Caco-2 (cell line): ENCODE results near the gene OR10H3. TPM values are rescaled to one million over a fixed set of nuclear protein-coding genes. Genes with fewer than 3 reads are reported as not detected.
"Not testable (repeated sequence)": the region's sequence is repeated elsewhere in the genome, so short reads cannot be mapped to it uniquely, and the experiment has no call there.

Experiments
- BruUV-seq: library from RNA; stranded (reverse); fragments of 400-500 nt; replicated peaks from 2 replicates; lab custom pipeline; 2021; lab: Mats Ljungman, UMichigan
- CTCF ChIA-PET: fragments of 300-600 bp; sonication (Branson Sonifier 250); formaldehyde crosslinking; loops from one replicate; lab custom pipeline; 2022; ENCODE audit warnings: antibody characterized with exemption; lab: Charles Lee
- POLR2A ChIA-PET: fragments of 300-600 bp; sonication (Branson Sonifier 250); formaldehyde crosslinking; loops from one replicate; lab custom pipeline; 2022; ENCODE audit warnings: antibody characterized with exemption; lab: Charles Lee
- DNase-seq, 2 experiments: peaks; one replicate each; pipeline versions ENCODE4 v3.0.0 to v3.0.0-alpha.2; 2020 to 2022
- H3K27me3 ChIP-seq: replicated peaks from 2 replicates; pipeline ENCODE4 v1.6.0; 2011; ENCODE audit warnings: low read length; ENCODE audit not compliant: control insufficient read depth, insufficient read depth
- H3K36me3 ChIP-seq: 2 replicates; pipeline ENCODE4 v1.5.1; 2011; ENCODE audit warnings: low read length; ENCODE audit not compliant: control insufficient read depth, insufficient read depth
- H3K4me1 ChIP-seq: fragments of 250-450 bp; sonication (Bioruptor Pico); 2 replicates; pipeline ENCODE4 v1.5.1; 2020; ENCODE audit warnings: mild to moderate bottlenecking
- H3K4me3 ChIP-seq: 2 replicates; pipeline ENCODE4 v1.5.1; 2011; ENCODE audit warnings: low read depth, mild to moderate bottlenecking, control low read depth, low read length
- H3K9me3 ChIP-seq: fragments of 250-450 bp; sonication (Bioruptor Pico); 2 replicates; pipeline ENCODE4 v1.5.1; 2020; ENCODE audit warnings: mild to moderate bottlenecking, moderate library complexity
- H3K27ac Mint-ChIP-seq: one replicate; pipeline ENCODE4 v1.8.0; 2022; ENCODE audit warnings: mixed read lengths; ENCODE audit not compliant: unreplicated experiment
- H3K27me3 Mint-ChIP-seq: one replicate; pipeline ENCODE4 v1.8.0; 2022; ENCODE audit warnings: mixed read lengths; ENCODE audit not compliant: insufficient read depth, unreplicated experiment
- H3K36me3 Mint-ChIP-seq: one replicate; pipeline ENCODE4 v1.8.0; 2022; ENCODE audit warnings: mild to moderate bottlenecking, mixed read lengths; ENCODE audit not compliant: insufficient read depth, unreplicated experiment
- H3K4me1 Mint-ChIP-seq: one replicate; pipeline ENCODE4 v1.8.0; 2022; ENCODE audit warnings: low read depth, mixed read lengths; ENCODE audit not compliant: unreplicated experiment
- H3K4me3 Mint-ChIP-seq: one replicate; pipeline ENCODE4 v1.8.0; 2022; ENCODE audit warnings: mild to moderate bottlenecking, moderate library complexity, mixed read lengths; ENCODE audit not compliant: unreplicated experiment
- H3K9me3 Mint-ChIP-seq: one replicate; pipeline ENCODE4 v1.8.0; 2022; ENCODE audit warnings: mixed read lengths; ENCODE audit not compliant: unreplicated experiment
- CTCF ChIP-seq, 2 experiments: fragments of 200-600 bp in 1 of 2; IDR thresholded peaks; 1 replicate in 1 of 2; 2 replicates in 1 of 2; pipeline versions ENCODE4 v1.5.1 to v1.8.0; 2011 to 2022; ENCODE audit warnings: antibody characterized with exemption in 1 of 2, control low read depth in 1 of 2, inconsistent platforms in 1 of 2, low read depth in 1 of 2, low read length in 1 of 2, mild to moderate bottlenecking in 1 of 2, moderate library complexity in 1 of 2; ENCODE audit not compliant: insufficient read depth in 1 of 2, severe bottlenecking in 1 of 2, unreplicated experiment in 1 of 2
- intact Hi-C: fragments of 100-400 bp; cut with micrococcal nuclease; formaldehyde crosslinking; loops from one replicate; pipeline ENCODE4 v1.10.0; 2022; ENCODE audit not compliant: unreplicated experiment
- total RNA-seq: library from RNA; stranded (reverse); gene quantifications from 2 replicates; pipeline ENCODE4 v1.2.3, GENCODE V29; 2022

The OR10H3 gene
- total RNA-seq, 1 experiment from 2014 or later = not detected

DNA sequence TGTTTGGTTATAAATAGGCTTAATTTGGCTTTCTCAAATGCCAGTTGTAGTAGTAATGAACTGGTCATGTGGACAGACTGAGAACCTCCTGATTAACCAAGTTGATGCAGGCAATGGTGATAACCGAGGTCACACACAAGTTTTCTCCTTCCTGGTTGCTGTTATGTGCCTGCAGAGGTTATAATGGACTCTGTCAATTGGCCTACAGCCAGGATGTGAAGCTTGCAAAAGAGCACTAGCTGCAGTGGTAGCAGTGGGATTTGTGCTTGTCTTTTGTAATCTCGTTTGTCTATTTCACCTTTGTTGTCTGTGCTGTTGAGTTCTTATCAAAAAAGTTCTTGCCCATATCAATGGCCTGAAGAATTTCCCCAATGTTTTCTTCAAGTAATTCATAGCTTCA is 20.6 kb downstream of the OR10H3 start:
- Mint-ChIP-seq H3K4me1 (peaks cover 2% of the 10 kb centered on the region), H3K27me3 (peaks cover 5% of the 10 kb centered on the region), H3K36me3 (no peaks in the 10 kb centered on the region), H3K27ac (no peak overlapping the region), H3K9me3 (peaks cover 1% of the 10 kb centered on the region), H3K4me3 (no peak overlapping the region)
- ChIA-PET POLR2A (no interaction called here), CTCF (no interaction called here)
- H3K36me3 ChIP-seq = no peaks in the 10 kb centered on the region
- peaks cover 2% of the 10 kb centered on the region; the same call in 1 of the 2 replicates for H3K4me1 ChIP-seq
- TF ChIP-seq CTCF (IDR thresholded peaks at IDR 0.05; ENCODE audit: insufficient read depth in 1 of 2, low read depth in 1 of 2, low read length in 1 of 2, severe bottlenecking in 1 of 2, unreplicated experiment in 1 of 2) = no peak
- H3K9me3 ChIP-seq = no peaks in the 10 kb centered on the region
- DNase-seq = no peak
- no peaks in the 10 kb centered on the region for H3K27me3 ChIP-seq
- BruUV-seq = no TSS peak
- intact Hi-C loops = no loop called here
- no peak overlapping the region for H3K4me3 ChIP-seq

DNA sequence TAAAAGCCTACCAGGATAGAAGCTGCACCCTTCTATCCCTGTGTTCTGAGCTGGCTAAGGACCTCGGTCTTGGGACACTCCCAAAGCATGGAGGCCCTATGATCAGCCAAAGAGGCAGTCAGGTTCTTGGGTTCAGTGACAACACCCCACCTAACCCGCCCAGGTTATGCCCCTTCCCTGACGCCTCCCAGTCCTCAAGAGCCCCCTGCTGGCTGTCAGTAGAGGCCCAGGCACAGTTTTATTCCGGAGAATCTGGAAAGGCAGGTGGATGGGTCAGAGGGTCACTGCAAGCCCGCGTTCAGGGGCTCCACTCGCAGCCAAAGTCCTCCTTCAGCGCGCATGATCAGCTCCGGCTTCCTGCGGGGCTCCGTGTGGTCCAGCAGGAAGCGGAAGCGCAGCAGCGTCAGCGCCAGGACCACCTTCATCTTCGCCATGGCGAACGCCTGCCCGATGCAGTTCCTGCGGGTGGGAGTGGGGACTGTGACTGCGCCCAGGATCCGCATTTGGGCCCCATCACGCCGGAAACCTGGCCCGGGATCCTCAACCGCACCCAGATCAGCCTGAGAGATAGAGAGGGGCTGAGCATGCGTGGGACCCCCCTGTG is 22.3 kb downstream of the OR10H3 start:
- Histone ChIP-seq H3K9me3 (no peaks in the 10 kb centered on the region), H3K4me3 (no peak overlapping the region), H3K4me1 (no peaks in the 10 kb centered on the region), H3K27me3 (no peaks in the 10 kb centered on the region), H3K36me3 (no peaks in the 10 kb centered on the region)
- Mint-ChIP-seq H3K27ac (no peak overlapping the region), H3K36me3 (no peaks in the 10 kb centered on the region), H3K4me1 (no peaks in the 10 kb centered on the region), H3K9me3 (no peaks in the 10 kb centered on the region), H3K4me3 (no peak overlapping the region), H3K27me3 (peaks cover 7% of the 10 kb centered on the region)
- intact Hi-C loops = no loop called here
- DNase-seq = peak in 1 of 2 experiments; percentile 16
- BruUV-seq = no TSS peak
- ChIA-PET CTCF (no interaction called here), POLR2A (no interaction called here)
- peak in 1 of 2 experiments; percentile 44 for TF ChIP-seq CTCF (IDR thresholded peaks at IDR 0.05; ENCODE audit: insufficient read depth in 1 of 2, low read depth in 1 of 2, low read length in 1 of 2, severe bottlenecking in 1 of 2, unreplicated experiment in 1 of 2)

DNA sequence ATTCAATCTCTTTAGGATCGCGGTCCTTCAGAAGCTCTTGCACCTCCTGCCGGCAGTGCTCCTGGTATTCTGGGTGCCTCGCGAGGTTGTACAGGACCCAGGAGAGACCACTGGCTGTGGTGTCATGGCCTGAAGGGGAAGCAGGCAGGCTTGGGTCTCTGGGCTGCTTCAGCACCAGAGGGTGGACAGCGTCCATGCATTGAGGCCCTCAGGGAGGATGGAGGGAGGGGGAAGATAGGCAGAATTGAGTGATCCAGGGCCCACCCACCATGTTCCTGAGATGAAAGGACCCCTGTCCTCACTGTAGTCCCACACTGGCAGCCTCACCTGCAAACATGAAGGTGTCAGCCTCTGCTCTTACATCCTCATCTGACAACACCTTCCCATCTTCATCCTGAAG is 31.8 kb downstream of the OR10H3 start:
- DNase-seq = peak in 1 of 2 experiments; percentile 49

DNA sequence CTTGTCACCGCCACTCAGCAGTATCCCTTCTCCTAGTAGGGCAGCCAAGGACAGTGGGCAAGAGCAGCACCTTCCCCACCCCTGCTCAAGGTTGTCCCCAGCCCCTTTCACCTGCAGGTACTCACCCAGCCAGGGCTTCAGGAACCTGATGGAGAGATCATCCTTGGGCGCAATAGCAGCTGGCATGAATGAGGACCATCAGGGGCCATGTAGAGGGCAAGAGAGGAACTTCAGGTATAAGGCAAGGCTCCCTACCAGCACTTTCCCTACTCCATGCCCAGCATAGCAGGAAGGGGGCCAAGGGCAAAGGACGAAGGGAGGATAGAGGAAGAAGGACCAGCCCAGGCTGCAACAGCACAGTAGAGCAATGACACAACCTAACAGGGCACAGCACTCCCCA is 36.4 kb downstream of the OR10H3 start:
- H3K9me3 Mint-ChIP-seq, H3K27ac Mint-ChIP-seq, H3K4me3 ChIP-seq, intact Hi-C loops, H3K36me3 ChIP-seq, H3K4me1 ChIP-seq, H3K27me3 Mint-ChIP-seq, H3K4me1 Mint-ChIP-seq, CTCF ChIA-PET, H3K9me3 ChIP-seq, H3K36me3 Mint-ChIP-seq, DNase-seq, BruUV-seq, POLR2A ChIA-PET, H3K4me3 Mint-ChIP-seq, H3K27me3 ChIP-seq: not testable (repeated sequence)

More for the DNA sequence above, 31.8 kb downstream of the OR10H3 start:
- Mint-ChIP-seq H3K27ac (no peak overlapping the region), H3K4me3 (no peak overlapping the region), H3K27me3 (peaks cover 12% of the 10 kb centered on the region), H3K9me3 (no peaks in the 10 kb centered on the region), H3K4me1 (no peaks in the 10 kb centered on the region), H3K36me3 (no peaks in the 10 kb centered on the region)
- H3K27me3 ChIP-seq = no peaks in the 10 kb centered on the region
- H3K36me3 ChIP-seq = no peaks in the 10 kb centered on the region
- intact Hi-C loops = no loop called here
- H3K4me1 ChIP-seq = no peaks in the 10 kb centered on the region
- H3K4me3 ChIP-seq = no peak overlapping the region
- ChIA-PET POLR2A (no interaction called here), CTCF (no interaction called here)
- no TSS peak for BruUV-seq
- H3K9me3 ChIP-seq = no peaks in the 10 kb centered on the region
- no peak for TF ChIP-seq CTCF (IDR thresholded peaks at IDR 0.05; ENCODE audit: insufficient read depth in 1 of 2, low read depth in 1 of 2, low read length in 1 of 2, severe bottlenecking in 1 of 2, unreplicated experiment in 1 of 2)
